MV-4-11 (cell line): Measurements from ENCODE around the gene DYTN.
"Not testable (repeated sequence)": the region's sequence is repeated elsewhere in the genome, so short reads cannot be mapped to it uniquely, and the experiment has no call there.

Source experiments
- DNase-seq: peaks from one replicate; lab custom pipeline; 2025; lab: John Stamatoyannopoulos, UW

Gene DYTN

GRCh38 chr2:206718296-206718695 lies at the start of gene DYTN:
DYTN (minus strand) TSS chr2:206718396; CDS start chr2:206718279, 117 bp downstream.
- DNase-seq: no peak

GRCh38 chr2:206766057-206766930 lies 48.1 kb upstream of the DYTN start:
- DNase-seq: no peak

GRCh38 chr2:206765242-206766056 lies 47.3 kb upstream of the DYTN start, which contains the start of the genes FASTKD2 and MDH1B:
FASTKD2 (plus strand) TSS chr2:206765606; CDS start chr2:206766694, 1,088 bp downstream.
MDH1B (minus strand) TSS chr2:206765328; CDS start chr2:206765271, 57 bp downstream.
- DNase-seq: peak; percentile 94

- no peak for DNase-seq
Observed at GRCh38 chr2:206764673-206765241, 46.6 kb upstream of the DYTN start.

GRCh38 chr2:206756816-206757215 lies 38.6 kb upstream of the DYTN start:
- no peak for DNase-seq

GRCh38 chr2:206740800-206741199 lies 22.6 kb upstream of the DYTN start:
- no peak for DNase-seq

- DNase-seq: no peak
Observed at GRCh38 chr2:206739271-206739670, 21.1 kb upstream of the DYTN start.

- no peak for DNase-seq
Observed at GRCh38 chr2:206736935-206737334, 18.7 kb upstream of the DYTN start.

GRCh38 chr2:206733341-206733740 lies 15.1 kb upstream of the DYTN start:
- no peak for DNase-seq

- DNase-seq: peak; percentile 38
Observed at GRCh38 chr2:206728277-206729199, 10.3 kb upstream of the DYTN start.

- DNase-seq: no peak
Observed at GRCh38 chr2:206727287-206727686, 9.1 kb upstream of the DYTN start.

GRCh38 chr2:206723288-206723687 lies 5.1 kb upstream of the DYTN start:
- no peak for DNase-seq

- no peak for DNase-seq
Observed at GRCh38 chr2:206721256-206721920, 3.2 kb upstream of the DYTN start.

- no peak for DNase-seq
Observed at GRCh38 chr2:206716623-206717022, 1.6 kb downstream of the DYTN start.

- not testable (repeated sequence) for DNase-seq
Observed at GRCh38 chr2:206715183-206715582, 3.0 kb downstream of the DYTN start.

GRCh38 chr2:206713746-206714145 lies 4.5 kb downstream of the DYTN start:
- DNase-seq: peak; percentile 84

- no peak for DNase-seq
Observed at GRCh38 chr2:206708286-206708685, 9.9 kb downstream of the DYTN start.

GRCh38 chr2:206707164-206707701 lies 11.0 kb downstream of the DYTN start:
- DNase-seq: no peak

- DNase-seq: no peak
Observed at GRCh38 chr2:206701952-206702605, 16.1 kb downstream of the DYTN start.

GRCh38 chr2:206700156-206700555 lies 18.0 kb downstream of the DYTN start:
- DNase-seq: peak; percentile 37
